ENCODE measurements around the gene POLR3C.
"Not testable (repeated sequence)": the region's sequence is repeated elsewhere in the genome, so short reads cannot be mapped to it uniquely, and the experiment has no call there.

POLR3C gene, protein sequence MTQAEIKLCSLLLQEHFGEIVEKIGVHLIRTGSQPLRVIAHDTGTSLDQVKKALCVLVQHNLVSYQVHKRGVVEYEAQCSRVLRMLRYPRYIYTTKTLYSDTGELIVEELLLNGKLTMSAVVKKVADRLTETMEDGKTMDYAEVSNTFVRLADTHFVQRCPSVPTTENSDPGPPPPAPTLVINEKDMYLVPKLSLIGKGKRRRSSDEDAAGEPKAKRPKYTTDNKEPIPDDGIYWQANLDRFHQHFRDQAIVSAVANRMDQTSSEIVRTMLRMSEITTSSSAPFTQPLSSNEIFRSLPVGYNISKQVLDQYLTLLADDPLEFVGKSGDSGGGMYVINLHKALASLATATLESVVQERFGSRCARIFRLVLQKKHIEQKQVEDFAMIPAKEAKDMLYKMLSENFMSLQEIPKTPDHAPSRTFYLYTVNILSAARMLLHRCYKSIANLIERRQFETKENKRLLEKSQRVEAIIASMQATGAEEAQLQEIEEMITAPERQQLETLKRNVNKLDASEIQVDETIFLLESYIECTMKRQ

DNA sequence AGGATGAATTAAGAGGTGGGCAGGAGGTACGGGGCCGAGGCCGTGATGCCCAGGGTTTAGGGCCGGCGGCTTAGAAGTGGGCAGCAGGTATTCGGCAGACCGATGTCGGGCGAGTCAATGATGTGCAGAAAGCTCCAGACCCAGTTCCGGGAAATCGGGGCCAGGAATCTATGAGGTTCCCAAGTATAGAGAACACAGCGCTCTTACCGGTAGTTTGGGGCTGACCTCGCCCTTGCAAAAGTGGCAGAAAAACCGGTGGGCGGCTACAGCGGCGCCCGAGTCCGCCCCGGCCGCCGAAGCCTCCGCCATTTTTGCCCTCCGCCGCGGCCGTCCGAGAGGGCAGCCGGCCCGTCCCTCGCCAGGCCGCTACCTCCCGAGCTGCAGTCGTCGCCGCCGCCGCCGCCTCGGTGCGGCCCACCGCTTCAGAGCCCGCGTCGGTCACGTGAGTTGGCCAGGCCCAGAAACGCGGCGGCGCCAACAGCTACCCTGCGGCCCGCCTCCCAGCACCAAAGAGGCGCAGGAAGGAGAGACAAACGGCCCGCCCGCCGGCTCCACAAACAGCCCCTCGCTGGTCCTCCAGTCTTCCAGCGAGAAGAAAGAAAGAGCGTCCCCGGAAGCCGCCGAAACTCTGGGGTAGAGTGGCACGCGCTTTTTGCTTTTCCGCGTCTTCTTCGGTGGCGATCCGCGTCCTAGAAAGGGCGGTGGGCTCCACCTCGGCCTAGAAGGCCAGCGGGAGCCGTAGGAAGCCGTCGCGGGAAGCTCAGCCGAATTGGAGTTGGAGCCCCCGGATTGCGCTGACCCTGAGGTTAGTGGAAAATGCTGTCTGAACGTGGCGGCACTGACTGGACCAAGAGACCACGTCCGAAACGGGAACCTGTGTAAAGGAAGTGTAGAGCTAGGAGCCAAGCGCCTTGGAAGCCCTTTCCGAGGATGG is at the start of gene POLR3C, which contains the start of gene RNF115:
Gene POLR3C (plus strand): TSS at position 636 of the 934 bp plus-strand sequence. CDS start 1,577 bp downstream, outside the sequence.
Gene RNF115 (minus strand): TSS at position 531 of the 934 bp plus-strand sequence. CDS start 222 bp downstream, at position 309.
- DNase-seq (ENCODE audit: low read depth in 3 of 3), result peak; percentile 62 to 72 (median 68)

DNA sequence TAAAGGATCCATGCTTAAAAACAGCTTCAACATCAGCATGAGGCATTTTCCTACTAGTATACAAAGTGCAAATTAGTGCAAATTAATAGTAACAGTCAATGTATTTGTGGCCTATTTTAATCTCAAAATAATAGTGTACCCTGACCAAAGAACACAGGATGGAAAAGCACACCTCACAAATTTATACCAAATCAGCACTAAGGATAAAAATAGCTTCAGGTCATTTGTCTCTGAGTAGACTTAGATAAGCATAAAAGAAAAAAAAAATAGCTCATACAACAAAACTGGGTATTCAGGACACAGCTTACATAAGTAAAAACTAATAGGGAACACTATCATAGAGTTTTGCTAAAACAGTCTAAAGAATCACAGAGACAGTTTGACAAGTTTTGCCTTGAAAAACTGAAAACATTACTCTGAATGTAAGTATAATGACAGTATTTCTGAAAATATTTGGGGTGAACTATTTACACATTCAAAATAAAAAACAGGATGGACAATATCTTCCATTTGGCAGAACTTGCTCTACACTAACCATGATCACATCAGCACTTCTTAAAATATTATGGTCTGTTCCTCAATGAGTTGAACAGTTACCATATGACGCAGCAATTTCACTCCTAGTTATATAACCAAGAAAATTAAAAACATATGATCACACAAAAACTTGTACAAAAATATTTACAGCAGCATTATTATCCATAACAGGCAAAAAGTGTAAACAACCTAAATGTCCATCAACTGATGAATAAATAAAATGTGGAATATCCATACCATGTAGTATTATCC is 46.4 kb upstream of the POLR3C start:
- no peak for DNase-seq (ENCODE audit: low read depth in 3 of 3)

DNA sequence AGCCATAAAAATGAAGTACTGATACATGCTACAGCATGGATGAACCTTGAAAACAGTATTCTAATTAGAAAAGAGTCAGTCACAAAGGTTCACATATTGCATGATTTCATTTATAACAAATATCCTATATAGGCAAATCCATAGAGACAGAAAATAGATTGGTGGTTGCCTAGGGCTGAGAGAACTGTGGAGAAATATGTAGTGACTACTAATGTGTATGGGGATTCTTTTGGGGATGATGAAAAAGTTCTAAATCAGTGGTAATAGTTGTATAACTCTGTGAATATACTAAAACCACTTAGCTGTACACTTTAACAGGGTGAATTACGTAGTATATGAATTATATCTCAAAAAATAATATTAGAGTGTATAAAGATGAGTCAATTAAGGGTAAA is 45.9 kb upstream of the POLR3C start:
- no peak for DNase-seq (ENCODE audit: low read depth in 3 of 3)

DNA sequence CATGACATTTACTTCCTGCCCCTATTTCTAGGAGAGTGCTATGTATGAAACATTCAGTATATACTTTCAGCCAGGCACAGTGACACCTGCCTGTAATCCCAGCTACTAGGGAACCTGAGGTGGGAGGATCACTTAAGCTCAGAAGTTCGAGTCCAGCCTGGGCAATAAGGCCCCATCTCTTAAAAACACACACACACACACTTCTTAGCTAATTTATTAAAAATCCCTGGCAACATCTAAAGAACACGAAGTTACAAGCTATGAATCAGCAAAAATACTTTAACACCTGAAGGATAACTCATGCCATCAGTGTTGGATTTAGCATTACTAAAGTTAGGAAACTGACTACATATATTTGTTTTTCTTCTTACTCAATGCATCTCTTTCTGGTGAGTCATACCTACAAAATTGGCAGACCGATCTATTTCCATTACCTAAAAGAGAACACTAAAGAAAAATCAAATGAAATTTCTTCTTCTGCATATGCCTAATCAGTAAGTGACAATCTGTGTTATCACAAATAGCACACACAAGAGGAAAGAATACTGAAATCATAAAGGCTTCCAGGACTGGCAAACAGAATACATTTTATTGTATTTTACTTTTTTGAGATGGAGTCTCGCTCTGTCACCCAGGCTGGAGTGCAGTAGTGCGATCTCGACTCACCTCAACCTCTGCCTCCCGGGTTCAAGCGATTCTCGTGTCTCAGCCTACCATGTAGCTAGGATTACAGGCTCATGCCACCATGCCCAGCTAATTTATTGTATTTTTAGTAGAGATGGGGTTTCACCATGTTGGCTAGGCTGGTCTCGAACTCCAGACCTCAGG is 41.5 kb upstream of the POLR3C start:
- DNase-seq (ENCODE audit: low read depth in 3 of 3), result no peak

DNA sequence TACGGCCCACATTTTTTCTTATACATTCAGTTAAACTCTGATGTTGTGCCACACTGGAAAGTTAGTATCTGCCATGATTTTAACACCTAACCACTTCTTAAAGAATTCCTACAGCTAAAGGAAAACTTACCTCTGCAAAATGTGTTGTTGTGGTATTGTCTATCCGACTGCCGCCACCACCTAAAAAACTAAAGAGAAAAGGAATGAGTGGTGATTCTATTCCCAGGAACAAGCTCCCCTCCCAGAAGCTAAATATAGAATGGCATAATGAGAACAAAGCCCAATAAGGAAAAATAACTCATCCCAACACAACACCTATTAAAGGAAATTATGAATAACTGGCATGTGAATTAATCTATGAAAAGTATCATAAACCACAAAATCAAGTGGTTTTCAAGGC is 39.6 kb upstream of the POLR3C start:
- no peak for DNase-seq (ENCODE audit: low read depth in 3 of 3)

DNA sequence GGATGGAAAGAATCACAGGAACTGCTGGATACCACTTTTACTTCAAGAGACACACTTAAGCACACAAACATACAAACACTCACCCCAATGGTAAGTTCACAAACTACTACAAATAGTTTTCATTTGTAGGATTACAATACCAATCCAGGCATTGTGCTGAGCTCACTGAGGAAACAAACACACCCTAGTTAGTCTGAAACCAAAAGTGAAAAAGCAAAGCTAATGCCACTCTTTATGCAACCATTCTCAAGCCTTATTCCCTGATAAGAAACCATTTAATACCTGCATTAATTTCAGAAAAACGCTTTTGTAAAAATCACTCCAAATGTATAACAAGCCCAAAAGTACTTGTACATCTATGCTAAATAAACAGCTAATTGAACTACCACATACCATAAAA is 38.5 kb upstream of the POLR3C start:
- DNase-seq (ENCODE audit: low read depth in 3 of 3), result no peak

DNA sequence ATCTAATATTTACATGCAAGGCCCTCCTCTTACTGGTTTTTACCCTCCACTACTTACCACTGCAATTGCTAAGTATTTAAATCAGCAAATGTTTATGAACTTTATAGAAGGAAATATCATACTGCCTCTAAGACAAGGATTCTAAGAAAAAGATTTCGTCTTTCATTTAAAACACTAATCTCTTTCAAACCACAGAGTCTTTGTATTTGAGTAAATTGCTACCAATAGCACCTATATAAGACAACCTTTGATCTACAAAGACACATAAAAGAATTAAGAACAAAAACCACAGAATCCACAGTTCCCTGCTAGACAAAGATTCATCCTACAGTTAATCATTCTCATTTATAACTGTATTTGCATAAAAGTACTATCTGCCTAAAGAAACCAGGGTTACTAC is 37.7 kb upstream of the POLR3C start:
- no peak for DNase-seq (ENCODE audit: low read depth in 3 of 3)

DNA sequence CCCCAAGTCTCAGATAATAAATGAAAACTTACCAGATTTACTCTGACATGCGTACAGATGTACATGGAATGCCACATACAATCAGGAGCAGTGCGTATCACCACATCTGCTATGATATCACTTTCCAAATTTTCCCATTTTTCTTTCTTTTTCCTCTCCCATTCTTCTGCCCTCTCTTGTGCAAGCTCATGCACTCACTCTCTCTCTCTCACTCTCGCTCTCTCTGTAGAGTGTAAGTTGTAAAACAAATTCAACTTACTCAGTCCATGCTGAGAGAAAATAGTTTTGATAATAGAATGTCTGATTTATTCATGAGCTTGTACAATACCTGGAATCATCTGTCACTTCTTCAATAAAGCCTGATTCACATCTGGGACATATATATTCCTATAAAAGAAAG is 35.4 kb upstream of the POLR3C start:
- DNase-seq (ENCODE audit: low read depth in 3 of 3), result no peak

DNA sequence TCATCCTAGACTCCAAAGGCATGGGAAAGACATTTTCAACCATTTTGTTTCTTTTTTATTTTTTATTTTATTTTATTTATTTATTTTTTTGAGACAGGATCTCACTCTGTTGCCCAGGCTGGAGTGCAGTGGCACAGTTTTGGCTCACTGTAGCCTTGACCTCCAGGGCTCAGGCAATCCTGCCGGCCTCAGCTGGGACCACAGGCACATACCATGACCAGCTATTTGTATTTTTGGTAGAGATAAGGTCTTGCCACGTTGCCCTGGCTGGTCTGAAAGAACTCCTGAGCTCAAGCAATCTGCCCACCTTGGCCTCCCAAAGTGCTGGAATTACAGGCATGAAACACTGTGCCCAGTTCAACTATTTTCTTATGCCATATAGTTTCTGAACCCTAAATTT is 32.1 kb upstream of the POLR3C start:
- not testable (repeated sequence) for DNase-seq (ENCODE audit: low read depth in 3 of 3)

DNA sequence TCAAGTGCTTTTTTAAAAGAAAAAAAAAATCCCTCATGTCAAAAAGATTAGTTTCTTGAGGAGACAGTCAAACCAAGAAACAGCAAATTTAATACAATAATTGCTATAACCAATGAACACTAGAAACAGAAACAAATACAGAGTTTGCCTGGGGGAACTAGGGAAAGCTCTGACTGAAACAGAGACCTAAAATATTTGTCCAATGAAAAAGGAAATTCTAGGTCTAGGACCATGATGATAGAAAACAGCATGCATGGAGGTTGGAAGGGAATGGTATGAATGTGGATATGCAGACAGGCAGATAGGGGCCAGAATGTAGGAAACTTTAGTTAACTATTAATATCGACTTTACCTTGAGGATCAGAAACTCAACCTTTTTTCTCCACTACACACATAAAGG is 31.5 kb upstream of the POLR3C start:
- no peak for DNase-seq (ENCODE audit: low read depth in 3 of 3)

DNA sequence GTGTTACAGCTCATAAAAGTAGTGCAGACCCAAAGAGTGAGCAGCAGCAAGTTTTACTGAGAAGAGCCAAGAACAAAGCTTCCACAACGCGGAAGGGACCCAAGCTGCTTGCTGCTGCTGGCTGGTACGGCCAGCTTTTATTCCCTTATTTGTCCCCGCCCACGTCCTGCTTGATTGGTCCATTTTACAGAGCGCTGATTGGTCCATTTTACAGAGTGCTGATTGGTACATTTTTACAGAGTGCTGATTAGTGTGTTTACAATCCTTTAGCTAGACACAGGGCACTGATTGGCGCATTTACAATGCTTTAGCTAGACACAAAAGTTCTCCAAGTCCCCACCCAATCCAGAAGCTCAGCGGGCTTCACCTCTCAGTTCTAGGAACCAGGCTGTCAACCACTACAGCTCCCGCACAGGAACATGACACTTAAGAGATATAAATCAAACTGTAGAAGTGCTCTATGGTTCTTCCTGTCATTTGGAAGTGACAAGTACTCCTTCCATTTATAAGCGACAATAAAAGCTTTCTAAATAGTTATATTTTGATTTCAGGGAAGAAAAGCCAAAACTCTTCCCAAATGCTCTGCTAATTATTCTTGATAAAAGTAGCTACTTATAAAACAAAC is 28.6 kb upstream of the POLR3C start:
- DNase-seq (ENCODE audit: low read depth in 3 of 3), result no peak

DNA sequence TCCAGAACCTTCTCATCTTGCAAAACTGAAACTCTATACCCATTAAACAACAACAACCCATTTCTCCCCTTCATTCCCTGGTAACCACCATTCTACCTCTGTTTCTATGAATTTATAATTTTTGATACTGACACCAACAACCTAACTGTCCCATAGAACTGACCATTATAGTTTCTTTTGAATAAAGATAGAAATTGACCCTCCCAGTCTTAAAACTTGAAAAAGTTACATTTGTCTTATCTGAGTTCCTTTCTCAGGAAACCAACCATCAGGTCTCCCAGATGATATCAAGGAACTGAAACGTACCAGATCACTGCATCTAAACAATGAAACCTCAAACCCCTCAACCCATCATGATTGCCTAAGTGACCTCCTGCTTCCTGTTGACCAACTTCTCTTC is 27.2 kb upstream of the POLR3C start:
- DNase-seq (ENCODE audit: low read depth in 3 of 3), result no peak

DNA sequence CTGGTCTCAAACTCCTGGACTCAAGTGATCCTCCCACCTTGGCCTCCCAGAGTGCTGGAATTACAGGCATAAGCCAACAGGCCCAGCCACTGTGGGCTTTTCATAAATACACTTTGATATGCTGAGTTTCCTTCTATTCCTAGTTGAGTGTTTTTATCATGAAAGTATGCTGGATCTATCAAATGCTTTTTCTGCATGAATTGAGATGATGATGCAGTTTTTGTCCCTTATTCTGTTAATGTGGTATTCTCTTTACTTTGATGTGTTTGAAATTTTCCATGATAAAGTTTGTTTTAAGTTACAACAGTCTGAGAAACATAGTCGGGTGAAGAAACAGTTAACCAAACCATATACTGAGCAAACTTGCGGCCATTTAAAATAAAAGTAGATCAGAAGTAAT is 24.2 kb upstream of the POLR3C start:
- DNase-seq (ENCODE audit: low read depth in 3 of 3), result no peak

DNA sequence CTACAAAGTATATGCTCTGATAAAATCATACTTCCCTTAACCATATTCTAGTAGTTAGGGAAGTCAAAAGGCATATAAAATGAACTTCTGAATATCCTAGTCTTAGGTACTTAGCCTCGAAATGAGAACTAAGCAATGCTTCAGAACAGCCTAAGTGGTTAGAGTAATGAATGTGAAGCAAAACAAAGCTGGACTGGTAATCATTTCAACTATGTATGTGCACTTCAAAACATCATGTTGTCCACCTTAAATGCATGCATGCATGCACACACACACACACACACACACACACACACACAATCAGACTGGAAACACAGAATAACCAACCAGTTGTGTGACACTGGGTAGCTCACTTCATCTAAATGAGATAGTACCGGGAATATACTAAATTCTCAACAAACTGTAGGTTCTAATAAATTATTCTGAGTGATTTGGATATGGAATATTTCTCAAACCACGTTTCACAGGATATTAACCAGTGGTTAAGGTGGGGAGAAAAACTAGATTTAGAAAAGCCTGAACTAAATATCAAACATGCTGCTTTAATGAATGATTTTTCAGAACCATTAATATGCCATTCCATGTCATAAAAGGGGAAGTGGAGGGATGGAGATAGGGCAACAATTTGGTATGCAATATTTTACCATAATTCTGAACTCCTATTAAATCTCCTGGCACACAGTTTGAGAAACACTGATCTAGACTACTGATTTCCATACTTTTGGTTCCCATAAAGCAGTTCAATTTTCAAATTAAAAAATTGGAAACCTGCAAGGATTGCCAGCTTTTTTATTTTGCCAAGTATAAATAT is 19.6 kb upstream of the POLR3C start:
- no peak for DNase-seq (ENCODE audit: low read depth in 3 of 3)

DNA sequence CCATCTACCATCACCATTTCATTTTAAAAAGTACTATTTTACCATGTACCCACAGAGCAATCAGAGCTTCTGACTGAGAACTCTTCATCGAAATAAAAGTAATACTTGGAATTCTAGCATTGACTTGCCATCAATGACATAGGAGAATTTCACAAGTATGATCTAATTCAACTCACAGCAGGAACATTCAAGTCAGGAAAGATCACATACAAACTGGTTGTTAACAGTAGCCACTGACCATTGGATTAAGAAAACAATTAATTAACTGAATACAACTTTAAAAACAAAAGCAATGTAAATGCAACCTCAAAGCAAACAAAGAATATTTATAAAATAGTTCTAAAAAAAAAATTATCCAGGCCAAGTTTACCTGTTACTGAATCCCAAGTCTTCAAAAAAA is 18.9 kb upstream of the POLR3C start:
- DNase-seq (ENCODE audit: low read depth in 3 of 3), result no peak

DNA sequence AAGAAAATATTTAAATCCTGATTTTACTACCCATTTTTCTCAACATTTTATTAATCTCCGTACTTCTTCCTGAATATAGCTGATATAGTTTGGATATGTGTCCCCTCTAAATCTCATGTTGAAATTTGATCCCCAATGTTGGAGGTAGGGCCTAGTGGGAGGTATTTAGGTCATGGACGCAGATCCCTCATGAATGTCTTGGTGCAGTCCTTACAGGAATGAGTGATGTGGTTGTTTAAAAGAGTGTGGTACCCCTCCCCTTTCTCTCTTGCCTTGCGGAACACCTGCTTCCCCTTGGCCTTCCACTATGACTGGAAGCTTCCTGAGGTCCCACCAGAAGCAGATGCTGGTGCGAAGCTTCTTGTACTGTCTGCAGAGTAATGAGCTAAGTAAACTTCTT is 17.6 kb upstream of the POLR3C start:
- DNase-seq (ENCODE audit: low read depth in 3 of 3), result no peak

DNA sequence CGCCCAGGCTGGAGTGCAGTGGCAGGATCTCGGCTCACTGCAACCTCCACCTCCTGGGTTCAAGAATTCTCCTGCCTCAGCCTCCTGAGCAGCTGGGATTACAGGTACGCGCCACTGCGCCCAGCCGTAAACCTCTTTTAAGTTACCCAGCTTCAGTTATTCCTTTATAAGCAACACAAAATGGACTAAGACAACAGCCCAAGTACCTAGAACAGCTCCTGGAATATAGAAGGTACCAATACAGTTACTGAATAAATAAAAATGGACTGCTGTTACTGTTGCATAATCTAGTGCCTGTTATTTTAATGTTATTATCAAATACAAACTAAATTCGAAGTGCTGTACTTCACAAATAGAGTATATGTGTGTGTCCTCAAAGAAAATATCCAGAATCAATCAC is 17.2 kb upstream of the POLR3C start:
- DNase-seq (ENCODE audit: low read depth in 3 of 3), result no peak

DNA sequence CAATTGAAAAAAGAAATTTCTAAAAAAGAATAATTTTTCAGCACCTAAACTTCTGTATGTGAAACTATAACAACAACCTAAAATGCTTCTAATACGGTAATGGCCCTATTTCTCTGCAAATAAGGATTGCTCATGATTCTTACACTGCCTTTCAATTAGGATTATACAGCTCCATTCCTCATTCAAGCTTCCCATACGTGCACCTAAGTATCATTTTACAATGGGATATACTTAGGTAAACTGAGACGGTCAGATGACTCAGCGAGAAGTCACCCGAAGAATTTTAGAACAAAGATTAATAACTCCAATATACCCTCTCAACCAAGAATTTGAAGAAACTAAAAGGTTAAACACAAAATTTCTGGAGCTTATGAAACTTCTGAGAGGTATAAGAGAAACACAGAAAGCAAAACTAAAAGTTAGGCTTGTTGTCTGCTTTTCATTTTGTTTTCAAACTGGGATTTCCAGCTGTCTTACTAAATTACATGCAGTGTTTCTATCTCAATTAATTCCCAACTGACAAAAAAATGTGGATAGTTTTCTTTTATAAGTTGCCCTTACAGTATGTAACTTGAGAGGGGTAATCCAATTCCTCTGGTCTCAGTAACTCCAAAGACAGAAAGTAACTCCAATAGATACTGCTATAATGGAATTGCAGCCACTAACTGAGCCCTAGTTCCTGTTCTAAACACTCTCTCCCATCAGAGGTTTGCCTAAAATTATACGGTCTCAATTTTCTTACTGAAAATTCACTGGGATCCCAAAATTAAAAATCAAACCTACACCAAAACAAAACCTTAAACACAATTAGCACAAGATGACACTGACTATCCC is 10.8 kb upstream of the POLR3C start:
- not testable (repeated sequence) for DNase-seq (ENCODE audit: low read depth in 3 of 3)
